Measurements from ENCODE around the gene ITIH3. TPM values are rescaled to one million over a fixed set of nuclear protein-coding genes. Genes with fewer than 3 reads are reported as not detected.

Gene ITIH3
- total and polyA plus RNA-seq, 2 of the 8 experiments (the other 6 are each of a cell fraction or from before 2014, with no cell fraction given): not detected

DNA sequence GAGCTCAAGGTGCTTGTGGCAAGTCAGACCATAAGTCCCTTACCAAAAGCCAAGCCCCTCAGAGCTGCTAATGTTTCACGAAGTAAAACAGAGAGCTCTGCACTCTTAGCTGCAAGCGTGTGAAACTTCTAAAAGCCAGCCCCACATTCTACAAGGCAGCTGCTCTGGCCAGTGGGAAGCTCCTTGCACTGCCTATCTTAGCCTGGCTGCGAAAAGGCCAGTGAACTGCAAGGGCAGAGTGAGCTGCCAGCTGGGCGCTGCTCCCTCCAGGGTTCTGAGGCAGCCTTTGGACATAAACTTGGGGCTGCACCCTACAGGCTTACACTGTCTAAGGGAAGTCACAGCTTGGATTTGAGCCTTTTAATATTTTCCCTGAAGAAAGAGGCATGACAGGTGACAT is 42.4 kb downstream of the ITIH3 start:
- WGBS, 2 experiments (ENCODE audit: extremely low coverage in 1 of 2, insufficient coverage in 1 of 2, insufficient read length in 1 of 2, insufficient replicate concordance in 2 of 2, low coverage in 1 of 2, low lambda C conversion rate in 2 of 2, missing lambda C conversion rate in 1 of 2): 88% methylated on average over 4 of the region's 4 CpGs; no CpG with 5 or more reads in 1 of the 2 experiments
- DNase-seq (ENCODE audit: low read depth in 1 of 2, low spot score in 2 of 2): no peak

More for the DNA sequence above, 42.4 kb downstream of the ITIH3 start:
- Histone ChIP-seq H2AK5ac (ENCODE audit: low read depth, low read length) (no peak overlapping the region), H3K14ac (ENCODE audit: insufficient read length) (no peak overlapping the region), H3K4me1 (replicated peaks in 1 of 4; ENCODE audit: control insufficient read depth in 3 of 4, insufficient read depth in 4 of 4, low read length in 3 of 4) (peaks cover 0 to 10% (median 2%) of the 10 kb centered on the region in 4 experiments; a peak in 3 of 7 replicates), H3K4ac (replicated peaks; ENCODE audit: insufficient read length, low read depth, low read length) (no peak overlapping the region), H3K36me3 (ENCODE audit: control insufficient read depth in 2 of 4, insufficient read depth in 4 of 4, low read length in 3 of 4) (no peaks in the 10 kb centered on the region; a peak in 2 of 8 replicates), H2BK20ac (ENCODE audit: low read length) (no peak overlapping the region), H3K4me2 (ENCODE audit: insufficient read depth in 1 of 2, low read depth in 2 of 2, low read length in 2 of 2) (no peak overlapping the region), H3K79me1 (ENCODE audit: low read depth, low read length) (no peaks in the 10 kb centered on the region; the same call in 1 of the 2 replicates), H3K23me2 (ENCODE audit: low read depth, low read length) (no peaks in the 10 kb centered on the region), H4K91ac (replicated peaks; ENCODE audit: insufficient read length, low read length) (no peak overlapping the region), H3K18ac (ENCODE audit: extremely low read depth, low read length) (no peak overlapping the region), H3K27me3 (replicated peaks in 1 of 4; ENCODE audit: control insufficient read depth in 3 of 4, extremely low read depth in 1 of 4, insufficient read depth in 3 of 4, low read length in 3 of 4) (no peaks in the 10 kb centered on the region), H4K5ac (ENCODE audit: insufficient read length, low read depth, low read length) (no peak overlapping the region), H3K27ac (ENCODE audit: low read depth, low read length) (no peak overlapping the region), H3K9ac (replicated peaks in 1 of 4; ENCODE audit: extremely low read depth in 1 of 4, low read depth in 3 of 4, low read length in 3 of 4) (no peak overlapping the region), H4K20me1 (replicated peaks in 1 of 2; ENCODE audit: control insufficient read depth in 1 of 2, insufficient read depth in 2 of 2, low read length in 2 of 2) (peaks cover 0 to 8% of the 10 kb centered on the region in 2 experiments), H2BK5ac (ENCODE audit: low read depth, low read length) (no peak overlapping the region), H3K4me3 (ENCODE audit: extremely low read depth in 1 of 4, insufficient read depth in 2 of 4, low read depth in 3 of 4, low read length in 4 of 4) (no peak overlapping the region), H3K9me3 (ENCODE audit: insufficient read depth in 2 of 2, low read depth in 1 of 2, low read length in 1 of 2) (no peaks in the 10 kb centered on the region), H2BK12ac (ENCODE audit: low read depth, low read length) (no peak overlapping the region), H3K79me2 (ENCODE audit: control insufficient read depth in 1 of 2, insufficient read depth in 2 of 2, low read length in 2 of 2) (no peaks in the 10 kb centered on the region), H3K56ac (replicated peaks; ENCODE audit: insufficient read length, low read depth, low read length) (no peak overlapping the region), H2BK120ac (replicated peaks; ENCODE audit: low read depth, low read length) (no peak overlapping the region), H3K23ac (ENCODE audit: insufficient read length) (no peak overlapping the region), H4K8ac (ENCODE audit: extremely low read depth, insufficient read depth, low read length) (no peak overlapping the region), H2AFZ (ENCODE audit: low read length) (no peak overlapping the region), H2BK15ac (ENCODE audit: low read length) (no peak overlapping the region)
- POLR2A ChIA-PET (ENCODE audit: partially characterized antibody): no interaction called here
- no peak for FAIRE-seq
- no peak for TF ChIP-seq NRF1 (IDR thresholded peaks at IDR 0.05; ENCODE audit: low read depth, low read length)
- CTCF ChIA-PET (ENCODE audit: partially characterized antibody): interaction anchor here (0.8 to 6.5 kb wide), 6 partner anchors 9 to 45 kb away, joined by 3 to 73 read pairs (median 7); no protein-coding TSS in a partner anchor
